Duodenal mucosa (tissue), 2 donors: Measurements from ENCODE around the gene SUFU.
A peak's percentile ranks its signal among the peaks of the same experiment; 100 is the strongest.

ENCODE experiments used
- H3K27ac ChIP-seq: one replicate; pipeline ENCODE4 v1.7.0; 2013; ENCODE audit warnings: low read depth, low read length
- H3K27me3 ChIP-seq, 2 donors: one replicate each; pipeline ENCODE4 v1.7.0; 2013; ENCODE audit warnings: low read length in 2 of 2, control low read depth in 1 of 2; ENCODE audit not compliant: insufficient read depth in 2 of 2, control insufficient read depth in 1 of 2
- H3K36me3 ChIP-seq, 2 donors: one replicate each; pipeline ENCODE4 v1.7.0; 2013; ENCODE audit warnings: low read length in 2 of 2, control low read depth in 1 of 2; ENCODE audit not compliant: insufficient read depth in 2 of 2, control insufficient read depth in 1 of 2
- H3K4me1 ChIP-seq, 2 donors: one replicate each; pipeline ENCODE4 v1.7.0; 2013; ENCODE audit warnings: low read length in 2 of 2, control low read depth in 1 of 2; ENCODE audit not compliant: insufficient read depth in 2 of 2, control insufficient read depth in 1 of 2
- H3K4me3 ChIP-seq, 2 donors: one replicate each; pipeline ENCODE4 v1.7.0; 2013; ENCODE audit warnings: low read length in 2 of 2, low read depth in 1 of 2
- H3K9ac ChIP-seq, 2 donors: one replicate each; pipeline ENCODE4 v1.7.0; 2013; ENCODE audit warnings: low read length in 2 of 2, low read depth in 1 of 2
- H3K9me3 ChIP-seq, 2 donors: one replicate each; pipeline ENCODE4 v1.7.0; 2013; ENCODE audit warnings: low read length in 2 of 2, control low read depth in 1 of 2; ENCODE audit not compliant: control insufficient read depth in 1 of 2

Gene SUFU

GRCh38 chr10:102675011-102675665 is 171.4 kb downstream of the SUFU start:
- H3K4me1 ChIP-seq: peaks cover 34 to 42% of the 10 kb centered on the region in 2 donors
- no peaks in the 10 kb centered on the region for H3K36me3 ChIP-seq
- peak overlapping the region; percentile 13 for H3K27ac ChIP-seq
- no peaks in the 10 kb centered on the region for H3K27me3 ChIP-seq
- H3K9me3 ChIP-seq: no peaks in the 10 kb centered on the region
- H3K4me3 ChIP-seq: no peak overlapping the region
- no peak overlapping the region for H3K9ac ChIP-seq

- H3K4me3 ChIP-seq: no peak overlapping the region
- no peaks in the 10 kb centered on the region for H3K9me3 ChIP-seq
- H3K27me3 ChIP-seq: no peaks in the 10 kb centered on the region
- H3K4me1 ChIP-seq: peaks cover 33 to 42% of the 10 kb centered on the region in 2 donors
- no peak overlapping the region for H3K27ac ChIP-seq
- no peaks in the 10 kb centered on the region for H3K36me3 ChIP-seq
- no peak overlapping the region for H3K9ac ChIP-seq
These were observed 172.1 kb downstream of the SUFU start for GRCh38 chr10:102675666-102676533.

- no peak overlapping the region for H3K27ac ChIP-seq
- no peaks in the 10 kb centered on the region for H3K9me3 ChIP-seq
- no peaks in the 10 kb centered on the region for H3K27me3 ChIP-seq
- no peak overlapping the region for H3K4me3 ChIP-seq
- no peaks in the 10 kb centered on the region for H3K36me3 ChIP-seq
- no peak overlapping the region for H3K9ac ChIP-seq
- peaks cover 33 to 42% of the 10 kb centered on the region in 2 donors for H3K4me1 ChIP-seq
These were observed 173.0 kb downstream of the SUFU start for GRCh38 chr10:102676534-102677315.

- no peaks in the 10 kb centered on the region for H3K27me3 ChIP-seq
- peaks cover 33 to 42% of the 10 kb centered on the region in 2 donors for H3K4me1 ChIP-seq
- H3K36me3 ChIP-seq: no peaks in the 10 kb centered on the region
- peak overlapping the region in 1 of 2 donors; percentile 21 for H3K9ac ChIP-seq
- H3K4me3 ChIP-seq: no peak overlapping the region
- no peak overlapping the region for H3K27ac ChIP-seq
- no peaks in the 10 kb centered on the region for H3K9me3 ChIP-seq
These were observed 173.7 kb downstream of the SUFU start for GRCh38 chr10:102677331-102678067.

GRCh38 chr10:102678068-102678400 is 174.3 kb downstream of the SUFU start:
- H3K4me3 ChIP-seq: no peak overlapping the region
- peaks cover 33 to 42% of the 10 kb centered on the region in 2 donors for H3K4me1 ChIP-seq
- no peaks in the 10 kb centered on the region for H3K9me3 ChIP-seq
- H3K9ac ChIP-seq: no peak overlapping the region
- no peaks in the 10 kb centered on the region for H3K27me3 ChIP-seq
- no peak overlapping the region for H3K27ac ChIP-seq
- H3K36me3 ChIP-seq: no peaks in the 10 kb centered on the region

- Histone ChIP-seq H3K27me3 (no peaks in the 10 kb centered on the region), H3K9me3 (no peaks in the 10 kb centered on the region), H3K4me1 (peaks cover 27 to 40% of the 10 kb centered on the region in 2 donors), H3K27ac (no peak overlapping the region), H3K36me3 (no peaks in the 10 kb centered on the region), H3K4me3 (peak overlapping the region; percentile 3 to 20), H3K9ac (no peak overlapping the region)
These were observed 175.1 kb downstream of the SUFU start for GRCh38 chr10:102678842-102679289.

GRCh38 chr10:102679596-102679995 is 175.8 kb downstream of the SUFU start:
- Histone ChIP-seq H3K27ac (no peak overlapping the region), H3K9me3 (no peaks in the 10 kb centered on the region), H3K27me3 (no peaks in the 10 kb centered on the region), H3K9ac (no peak overlapping the region), H3K4me3 (no peak overlapping the region), H3K4me1 (peaks cover 19 to 34% of the 10 kb centered on the region in 2 donors), H3K36me3 (no peaks in the 10 kb centered on the region)

- no peak overlapping the region for H3K4me3 ChIP-seq
- H3K27me3 ChIP-seq: no peaks in the 10 kb centered on the region
- no peaks in the 10 kb centered on the region for H3K9me3 ChIP-seq
- no peak overlapping the region for H3K9ac ChIP-seq
- H3K36me3 ChIP-seq: peaks cover 0 to 6% of the 10 kb centered on the region in 2 donors
- H3K27ac ChIP-seq: no peak overlapping the region
- peaks cover 11 to 24% of the 10 kb centered on the region in 2 donors for H3K4me1 ChIP-seq
These were observed 177.9 kb downstream of the SUFU start for GRCh38 chr10:102681696-102682095.

GRCh38 chr10:102682416-102682815 is 178.6 kb downstream of the SUFU start:
- Histone ChIP-seq H3K9me3 (no peaks in the 10 kb centered on the region), H3K27ac (no peak overlapping the region), H3K9ac (no peak overlapping the region), H3K36me3 (peaks cover 0 to 6% of the 10 kb centered on the region in 2 donors), H3K27me3 (no peaks in the 10 kb centered on the region), H3K4me3 (no peak overlapping the region), H3K4me1 (peaks cover 11 to 17% of the 10 kb centered on the region in 2 donors)
